Liver (tissue), 9 donors: ENCODE measurements around the gene C1GALT1. TPM values are rescaled to one million over a fixed set of nuclear protein-coding genes. Genes with fewer than 3 reads are reported as not detected.

Experiments
- DNase-seq: peaks from one replicate; pipeline ENCODE4 v3.0.0-alpha.2; 2017; ENCODE audit warnings: low spot score
- H3K27ac ChIP-seq, 2 donors: one replicate each; pipeline ENCODE4 v1.7.0; 2013; ENCODE audit warnings: inconsistent platforms in 2 of 2, low read length in 2 of 2, control low read depth in 1 of 2, low read depth in 1 of 2, mild to moderate bottlenecking in 1 of 2
- H3K27me3 ChIP-seq, 4 donors: one replicate each; pipeline versions ENCODE4 v1.6.1 to v1.7.0; 2013; ENCODE audit warnings: low read length in 3 of 4, inconsistent platforms in 1 of 4, mild to moderate bottlenecking in 1 of 4, moderate library complexity in 1 of 4; ENCODE audit not compliant: control insufficient read depth in 4 of 4, insufficient read depth in 4 of 4
- H3K36me3 ChIP-seq, 4 donors: one replicate each; pipeline versions ENCODE4 v1.6.1 to v1.7.0; 2013; ENCODE audit warnings: low read length in 3 of 4, mild to moderate bottlenecking in 3 of 4, low read depth in 1 of 4, moderate library complexity in 1 of 4; ENCODE audit not compliant: control insufficient read depth in 4 of 4, insufficient read depth in 3 of 4
- H3K4me1 ChIP-seq, 4 donors: one replicate each; pipeline versions ENCODE4 v1.6.1 to v1.7.0; 2013; ENCODE audit warnings: low read length in 3 of 4, mild to moderate bottlenecking in 3 of 4, moderate library complexity in 1 of 4; ENCODE audit not compliant: control insufficient read depth in 4 of 4, insufficient read depth in 4 of 4
- H3K4me3 ChIP-seq, 3 donors: one replicate each; pipeline versions ENCODE4 v1.6.1 to v1.7.0; 2013; ENCODE audit warnings: low read length in 3 of 3, control low read depth in 1 of 3, low read depth in 1 of 3, mild to moderate bottlenecking in 1 of 3
- H3K9ac ChIP-seq, 2 donors: one replicate each; pipeline ENCODE4 v1.7.0; 2013; ENCODE audit warnings: low read length in 2 of 2, mild to moderate bottlenecking in 2 of 2, moderate library complexity in 2 of 2, control low read depth in 1 of 2, low read depth in 1 of 2
- H3K9me3 ChIP-seq, 4 donors: one replicate each; pipeline versions ENCODE4 v1.6.1 to v1.7.0; 2013; ENCODE audit warnings: low read length in 3 of 4; ENCODE audit not compliant: control insufficient read depth in 4 of 4
- FOXA1 ChIP-seq: IDR thresholded peaks from 2 replicates; pipeline ENCODE4 v1.6.1; 2016; ENCODE audit warnings: antibody characterized with exemption
- FOXA2 ChIP-seq: IDR thresholded peaks from 2 replicates; pipeline ENCODE4 v1.6.1; 2016; ENCODE audit warnings: antibody characterized with exemption
- GABPA ChIP-seq, 2 donors: IDR thresholded peaks in 1 of 2; conservative IDR thresholded peaks in 1 of 2; 2 replicates each; pipeline ENCODE4 v1.6.1; 2016; ENCODE audit warnings: antibody characterized with exemption in 2 of 2, mild to moderate bottlenecking in 1 of 2, moderate library complexity in 1 of 2
- HNF4A ChIP-seq, 2 donors: conservative IDR thresholded peaks; 2 replicates each; pipeline ENCODE4 v1.6.1; 2016; ENCODE audit warnings: antibody characterized with exemption in 2 of 2, mild to moderate bottlenecking in 2 of 2
- JUND ChIP-seq, 2 donors: IDR thresholded peaks; 2 replicates each; pipeline ENCODE4 v1.6.1; 2016; ENCODE audit warnings: antibody characterized with exemption in 2 of 2
- NR2F2 ChIP-seq: IDR thresholded peaks from 2 replicates; pipeline ENCODE4 v1.6.1; 2016; ENCODE audit warnings: antibody characterized with exemption
- RAD21 ChIP-seq, 2 donors: IDR thresholded peaks; 2 replicates each; pipeline ENCODE4 v1.6.1; 2016; ENCODE audit warnings: antibody characterized with exemption in 2 of 2, mild to moderate bottlenecking in 2 of 2
- SP1 ChIP-seq: IDR thresholded peaks from 2 replicates; pipeline ENCODE4 v1.6.1; 2018; ENCODE audit warnings: antibody characterized with exemption, mild to moderate bottlenecking
- TAF1 ChIP-seq: conservative IDR thresholded peaks from 2 replicates; pipeline ENCODE4 v1.6.1; 2016; ENCODE audit warnings: antibody characterized with exemption, mild to moderate bottlenecking
- WGBS: extraction: QIAGEN DNeasy Blood & Tissue Kit; methylation state at CpG from one replicate; pipeline ENCODE4 v1.1.7; 2013; 5-methylcytosine and 5-hydroxymethylcytosine counted together
- polyA plus RNA-seq, 2 donors: library from polyadenylated mRNA; stranded (reverse) in 1 of 2; unstranded in 1 of 2; fragments of 200-250 nt in 1 of 2; fragments of >200 nt in 1 of 2; fragmentation: Nextera tagmentation in 1 of 2; extraction: Ambion mirVana in 1 of 2; gene quantifications; one replicate each; pipeline versions ENCODE4 v1.2.1 to v1.2.3, GENCODE V29; 2013 to 2015
- total RNA-seq, 2 donors: library from RNA; depleted of rRNA; stranded (reverse); fragments of >200 nt; gene quantifications; one replicate each; pipeline ENCODE4 v1.2.3, GENCODE V29; 2014
- TF ChIP-seq, protein P1 (sequence below): IDR thresholded peaks from 2 replicates; pipeline ENCODE4 v1.6.1; 2016; ENCODE audit warnings: antibody characterized with exemption, mild to moderate bottlenecking
- TF ChIP-seq, protein P2 (sequence below): fragments of 150-350 bp; IDR thresholded peaks from 2 replicates; pipeline ENCODE4 v1.5.1; 2017; ENCODE audit warnings: improper control_type of control experiment, low read depth, low read length; ENCODE audit not compliant: missing input control
- TF ChIP-seq, protein P3 (sequence below): IDR thresholded peaks from 2 replicates; pipeline ENCODE4 v1.6.1; 2016; ENCODE audit warnings: antibody characterized with exemption
- TF ChIP-seq, protein P4 (sequence below): IDR thresholded peaks from 2 replicates; pipeline ENCODE4 v1.6.1; 2016; ENCODE audit warnings: antibody characterized with exemption
- TF ChIP-seq, protein P5 (sequence below): IDR thresholded peaks from 2 replicates; pipeline ENCODE4 v1.6.1; 2016; ENCODE audit warnings: antibody characterized with exemption
- donor health status: healthy.
- donor health status: healthy.
- donor health status: healthy.
- donor health status: healthy.
- donor health status: healthy.

C1GALT1 gene
- total and polyA plus RNA-seq, 4 donors: 5.6 to 28.6 (median 12.5) TPM

DNA sequence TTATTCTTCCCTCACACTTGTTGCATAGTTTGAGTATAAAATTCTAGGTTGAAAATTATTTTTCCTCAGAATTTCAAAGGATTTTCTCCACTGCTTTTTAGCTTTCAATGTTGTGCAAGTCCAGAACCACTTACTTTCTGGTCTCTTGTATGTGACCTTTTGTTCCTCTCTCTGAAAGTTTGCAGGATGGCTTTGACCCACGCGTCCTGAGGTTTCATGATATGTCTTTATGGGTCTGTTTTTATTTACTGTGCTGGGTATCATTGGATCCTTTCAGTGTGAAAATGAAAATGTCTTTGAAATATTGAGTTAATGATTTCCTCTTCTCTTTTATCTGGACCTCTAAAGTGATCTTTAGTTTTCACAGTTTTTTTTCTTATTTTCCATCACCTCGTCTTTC, 38.5 kb downstream of the C1GALT1 start (continued):
- TF ChIP-seq FOXA2 (no peak), HNF4A (conservative IDR thresholded peaks at IDR 0.05) (no peak)
- TF ChIP-seq, protein P1, sequence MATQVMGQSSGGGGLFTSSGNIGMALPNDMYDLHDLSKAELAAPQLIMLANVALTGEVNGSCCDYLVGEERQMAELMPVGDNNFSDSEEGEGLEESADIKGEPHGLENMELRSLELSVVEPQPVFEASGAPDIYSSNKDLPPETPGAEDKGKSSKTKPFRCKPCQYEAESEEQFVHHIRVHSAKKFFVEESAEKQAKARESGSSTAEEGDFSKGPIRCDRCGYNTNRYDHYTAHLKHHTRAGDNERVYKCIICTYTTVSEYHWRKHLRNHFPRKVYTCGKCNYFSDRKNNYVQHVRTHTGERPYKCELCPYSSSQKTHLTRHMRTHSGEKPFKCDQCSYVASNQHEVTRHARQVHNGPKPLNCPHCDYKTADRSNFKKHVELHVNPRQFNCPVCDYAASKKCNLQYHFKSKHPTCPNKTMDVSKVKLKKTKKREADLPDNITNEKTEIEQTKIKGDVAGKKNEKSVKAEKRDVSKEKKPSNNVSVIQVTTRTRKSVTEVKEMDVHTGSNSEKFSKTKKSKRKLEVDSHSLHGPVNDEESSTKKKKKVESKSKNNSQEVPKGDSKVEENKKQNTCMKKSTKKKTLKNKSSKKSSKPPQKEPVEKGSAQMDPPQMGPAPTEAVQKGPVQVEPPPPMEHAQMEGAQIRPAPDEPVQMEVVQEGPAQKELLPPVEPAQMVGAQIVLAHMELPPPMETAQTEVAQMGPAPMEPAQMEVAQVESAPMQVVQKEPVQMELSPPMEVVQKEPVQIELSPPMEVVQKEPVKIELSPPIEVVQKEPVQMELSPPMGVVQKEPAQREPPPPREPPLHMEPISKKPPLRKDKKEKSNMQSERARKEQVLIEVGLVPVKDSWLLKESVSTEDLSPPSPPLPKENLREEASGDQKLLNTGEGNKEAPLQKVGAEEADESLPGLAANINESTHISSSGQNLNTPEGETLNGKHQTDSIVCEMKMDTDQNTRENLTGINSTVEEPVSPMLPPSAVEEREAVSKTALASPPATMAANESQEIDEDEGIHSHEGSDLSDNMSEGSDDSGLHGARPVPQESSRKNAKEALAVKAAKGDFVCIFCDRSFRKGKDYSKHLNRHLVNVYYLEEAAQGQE: no peak

DNA sequence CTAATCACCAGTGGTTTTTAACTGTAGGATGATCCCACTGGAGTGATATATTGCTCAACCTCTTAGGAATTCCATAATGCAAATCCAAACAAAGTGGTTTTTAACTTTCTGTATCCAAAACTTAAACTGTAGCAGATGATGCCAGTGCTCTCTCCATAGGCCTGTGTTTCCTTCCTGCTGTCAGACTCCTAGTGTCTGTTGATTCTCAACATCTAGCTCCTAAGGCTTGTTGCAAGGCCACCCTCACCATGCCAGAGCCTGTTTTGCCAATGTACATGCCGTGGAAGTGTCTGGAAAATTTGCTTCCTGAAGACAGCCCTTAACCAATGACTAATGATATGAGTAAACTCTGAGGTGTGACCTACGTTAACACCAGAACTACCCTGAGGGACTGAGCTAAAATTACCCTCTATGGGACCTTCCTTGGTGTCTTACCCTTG, 39.3 kb downstream of the C1GALT1 start:
- no peak overlapping the region for H3K9ac ChIP-seq
- TF ChIP-seq, protein P2, sequence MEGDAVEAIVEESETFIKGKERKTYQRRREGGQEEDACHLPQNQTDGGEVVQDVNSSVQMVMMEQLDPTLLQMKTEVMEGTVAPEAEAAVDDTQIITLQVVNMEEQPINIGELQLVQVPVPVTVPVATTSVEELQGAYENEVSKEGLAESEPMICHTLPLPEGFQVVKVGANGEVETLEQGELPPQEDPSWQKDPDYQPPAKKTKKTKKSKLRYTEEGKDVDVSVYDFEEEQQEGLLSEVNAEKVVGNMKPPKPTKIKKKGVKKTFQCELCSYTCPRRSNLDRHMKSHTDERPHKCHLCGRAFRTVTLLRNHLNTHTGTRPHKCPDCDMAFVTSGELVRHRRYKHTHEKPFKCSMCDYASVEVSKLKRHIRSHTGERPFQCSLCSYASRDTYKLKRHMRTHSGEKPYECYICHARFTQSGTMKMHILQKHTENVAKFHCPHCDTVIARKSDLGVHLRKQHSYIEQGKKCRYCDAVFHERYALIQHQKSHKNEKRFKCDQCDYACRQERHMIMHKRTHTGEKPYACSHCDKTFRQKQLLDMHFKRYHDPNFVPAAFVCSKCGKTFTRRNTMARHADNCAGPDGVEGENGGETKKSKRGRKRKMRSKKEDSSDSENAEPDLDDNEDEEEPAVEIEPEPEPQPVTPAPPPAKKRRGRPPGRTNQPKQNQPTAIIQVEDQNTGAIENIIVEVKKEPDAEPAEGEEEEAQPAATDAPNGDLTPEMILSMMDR: no peak
- TF ChIP-seq NR2F2 (no peak), SP1 (no peak), JUND (IDR thresholded peaks at IDR 0.05) (no peak), FOXA1 (no peak), GABPA (IDR thresholded peaks at IDR 0.05 in 1 of 2, conservative IDR thresholded peaks at IDR 0.05 in 1 of 2) (no peak), RAD21 (IDR thresholded peaks at IDR 0.05) (no peak), TAF1 (no peak)
- TF ChIP-seq, protein P3, sequence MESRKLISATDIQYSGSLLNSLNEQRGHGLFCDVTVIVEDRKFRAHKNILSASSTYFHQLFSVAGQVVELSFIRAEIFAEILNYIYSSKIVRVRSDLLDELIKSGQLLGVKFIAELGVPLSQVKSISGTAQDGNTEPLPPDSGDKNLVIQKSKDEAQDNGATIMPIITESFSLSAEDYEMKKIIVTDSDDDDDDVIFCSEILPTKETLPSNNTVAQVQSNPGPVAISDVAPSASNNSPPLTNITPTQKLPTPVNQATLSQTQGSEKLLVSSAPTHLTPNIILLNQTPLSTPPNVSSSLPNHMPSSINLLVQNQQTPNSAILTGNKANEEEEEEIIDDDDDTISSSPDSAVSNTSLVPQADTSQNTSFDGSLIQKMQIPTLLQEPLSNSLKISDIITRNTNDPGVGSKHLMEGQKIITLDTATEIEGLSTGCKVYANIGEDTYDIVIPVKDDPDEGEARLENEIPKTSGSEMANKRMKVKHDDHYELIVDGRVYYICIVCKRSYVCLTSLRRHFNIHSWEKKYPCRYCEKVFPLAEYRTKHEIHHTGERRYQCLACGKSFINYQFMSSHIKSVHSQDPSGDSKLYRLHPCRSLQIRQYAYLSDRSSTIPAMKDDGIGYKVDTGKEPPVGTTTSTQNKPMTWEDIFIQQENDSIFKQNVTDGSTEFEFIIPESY: no peak
- TF ChIP-seq, protein P4, sequence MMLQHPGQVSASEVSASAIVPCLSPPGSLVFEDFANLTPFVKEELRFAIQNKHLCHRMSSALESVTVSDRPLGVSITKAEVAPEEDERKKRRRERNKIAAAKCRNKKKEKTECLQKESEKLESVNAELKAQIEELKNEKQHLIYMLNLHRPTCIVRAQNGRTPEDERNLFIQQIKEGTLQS: no peak
- TF ChIP-seq, protein P1: no peak
- TF ChIP-seq, protein P5, sequence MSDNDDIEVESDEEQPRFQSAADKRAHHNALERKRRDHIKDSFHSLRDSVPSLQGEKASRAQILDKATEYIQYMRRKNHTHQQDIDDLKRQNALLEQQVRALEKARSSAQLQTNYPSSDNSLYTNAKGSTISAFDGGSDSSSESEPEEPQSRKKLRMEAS: no peak
- no peaks in the 10 kb centered on the region for H3K27me3 ChIP-seq
- no peaks in the 10 kb centered on the region for H3K9me3 ChIP-seq
- H3K4me3 ChIP-seq: no peak overlapping the region
- WGBS: 76% methylated on average over 2 of the region's 2 CpGs
- H3K27ac ChIP-seq: no peak overlapping the region
- H3K36me3 ChIP-seq: peaks cover 0 to 5% (median 0%) of the 10 kb centered on the region in 4 donors
- peaks cover 0 to 8% (median 0%) of the 10 kb centered on the region in 4 donors for H3K4me1 ChIP-seq
- no peak for DNase-seq
